GM21717 (cell line): ENCODE data around the gene ZFP69.

Experiments used
- ATAC-seq: cut with Tn5 transposase; IDR thresholded peaks from one replicate; pipeline ENCODE4 v1.9.1; 2021; ENCODE audit warnings: mild to moderate bottlenecking, moderate library complexity; ENCODE audit not compliant: unreplicated experiment

The ZFP69 gene

GRCh38 chr1:40507973-40508372, 30.9 kb downstream of the ZFP69 start:
- ATAC-seq = no peak

- ATAC-seq = peak; percentile 91
Observed at GRCh38 chr1:40508375-40509341, 31.6 kb downstream of the ZFP69 start, which contains the start of gene EXO5. Gene EXO5 (plus strand): TSS chr1:40508767. CDS start chr1:40514545, 5,778 bp downstream.

GRCh38 chr1:40519517-40519916, 42.4 kb downstream of the ZFP69 start:
- no peak for ATAC-seq

GRCh38 chr1:40530735-40531380, 53.8 kb downstream of the ZFP69 start:
- no peak for ATAC-seq

- ATAC-seq = peak; percentile 87
Observed at GRCh38 chr1:40531381-40532061, 54.4 kb downstream of the ZFP69 start, which contains the start of gene ZNF684. Gene ZNF684 (plus strand): TSS chr1:40531637. CDS start chr1:40533167, 1,530 bp downstream.

- ATAC-seq = no peak
Observed at GRCh38 chr1:40532062-40532389, 54.9 kb downstream of the ZFP69 start.

GRCh38 chr1:40532844-40533424, 55.8 kb downstream of the ZFP69 start:
- peak; percentile 41 for ATAC-seq

- no peak for ATAC-seq
Observed at GRCh38 chr1:40534589-40534988, 57.5 kb downstream of the ZFP69 start.

GRCh38 chr1:40535732-40536131, 58.6 kb downstream of the ZFP69 start:
- no peak for ATAC-seq

- ATAC-seq = no peak
Observed at GRCh38 chr1:40539338-40539737, 62.2 kb downstream of the ZFP69 start.
